AG10803 (cell line): ENCODE data around the gene MERTK.
"Not testable (repeated sequence)": the region's sequence is repeated elsewhere in the genome, so short reads cannot be mapped to it uniquely, and the experiment has no call there.

ENCODE experiments used
- DNase-seq: peaks from one replicate; pipeline ENCODE4 v3.0.0; 2010; ENCODE audit warnings: low read depth
- H3K4me3 ChIP-seq: 2 replicates; pipeline ENCODE4 v1.5.1; 2011; ENCODE audit warnings: mild to moderate bottlenecking, low read length, control low read depth
- TF ChIP-seq, protein P1 (sequence below): conservative IDR thresholded peaks from 2 replicates; pipeline ENCODE4 v1.5.1; 2011; ENCODE audit warnings: mild to moderate bottlenecking, low read length, control low read depth, inconsistent platforms

MERTK gene

DNA sequence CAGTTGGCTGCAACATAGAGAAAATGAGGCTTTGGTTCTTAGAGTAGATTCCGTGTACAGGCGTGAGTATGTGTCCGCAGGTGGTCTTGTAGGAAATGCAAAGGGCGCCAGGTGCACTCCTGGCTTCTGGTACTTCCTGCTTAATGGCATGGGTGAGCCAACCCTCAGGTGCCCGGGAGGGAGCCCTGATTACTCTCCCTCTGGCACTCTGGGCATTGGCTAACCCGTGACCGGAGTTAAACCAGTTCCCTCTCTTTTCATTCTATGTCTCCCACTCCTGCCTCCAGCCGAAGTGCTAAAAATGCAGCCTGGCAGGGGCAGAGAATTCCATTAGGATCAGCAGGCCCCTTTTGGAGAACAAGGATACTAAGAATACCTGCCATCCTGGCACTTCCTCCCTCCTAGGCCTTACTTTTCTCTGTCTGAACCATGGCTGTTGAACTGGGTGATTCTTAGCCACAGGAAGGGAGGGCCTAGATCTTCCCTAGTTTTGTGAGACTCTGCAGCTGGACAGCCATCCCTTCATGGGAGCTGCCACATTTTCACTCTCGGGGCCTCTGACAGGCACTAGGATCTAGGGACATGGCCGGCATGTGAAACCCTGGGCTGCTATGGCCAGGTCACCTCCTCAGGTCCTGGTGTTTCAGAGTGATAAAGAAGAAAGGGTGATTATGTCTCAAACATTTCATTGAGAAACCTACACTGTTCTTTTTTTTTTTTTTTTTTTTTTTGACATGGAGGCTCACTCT lies 6.5 kb downstream of the MERTK start:
- no peak overlapping the region for H3K4me3 ChIP-seq
- TF ChIP-seq, protein P1, sequence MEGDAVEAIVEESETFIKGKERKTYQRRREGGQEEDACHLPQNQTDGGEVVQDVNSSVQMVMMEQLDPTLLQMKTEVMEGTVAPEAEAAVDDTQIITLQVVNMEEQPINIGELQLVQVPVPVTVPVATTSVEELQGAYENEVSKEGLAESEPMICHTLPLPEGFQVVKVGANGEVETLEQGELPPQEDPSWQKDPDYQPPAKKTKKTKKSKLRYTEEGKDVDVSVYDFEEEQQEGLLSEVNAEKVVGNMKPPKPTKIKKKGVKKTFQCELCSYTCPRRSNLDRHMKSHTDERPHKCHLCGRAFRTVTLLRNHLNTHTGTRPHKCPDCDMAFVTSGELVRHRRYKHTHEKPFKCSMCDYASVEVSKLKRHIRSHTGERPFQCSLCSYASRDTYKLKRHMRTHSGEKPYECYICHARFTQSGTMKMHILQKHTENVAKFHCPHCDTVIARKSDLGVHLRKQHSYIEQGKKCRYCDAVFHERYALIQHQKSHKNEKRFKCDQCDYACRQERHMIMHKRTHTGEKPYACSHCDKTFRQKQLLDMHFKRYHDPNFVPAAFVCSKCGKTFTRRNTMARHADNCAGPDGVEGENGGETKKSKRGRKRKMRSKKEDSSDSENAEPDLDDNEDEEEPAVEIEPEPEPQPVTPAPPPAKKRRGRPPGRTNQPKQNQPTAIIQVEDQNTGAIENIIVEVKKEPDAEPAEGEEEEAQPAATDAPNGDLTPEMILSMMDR: no peak
- no peak for DNase-seq

DNA sequence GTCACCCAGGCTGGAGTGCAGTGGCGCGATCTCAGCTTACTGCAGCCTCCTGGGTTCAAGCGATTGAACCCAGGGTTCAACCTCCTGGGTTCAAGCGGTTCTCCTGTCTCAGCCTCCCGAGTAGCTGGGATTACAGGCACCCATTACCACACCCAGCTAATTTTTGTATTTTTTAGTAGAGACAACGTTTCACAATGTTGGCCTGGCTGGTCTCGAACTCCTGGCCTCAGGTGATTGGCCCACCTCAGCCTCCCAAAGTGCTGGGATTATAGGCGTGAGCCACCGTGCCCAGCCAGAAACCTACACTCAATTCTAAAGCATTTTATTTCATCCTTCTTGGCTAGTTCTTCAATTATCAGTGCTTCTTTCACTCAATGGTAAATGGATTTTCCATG lies 7.1 kb downstream of the MERTK start:
- DNase-seq, H3K4me3 ChIP-seq: not testable (repeated sequence)

DNA sequence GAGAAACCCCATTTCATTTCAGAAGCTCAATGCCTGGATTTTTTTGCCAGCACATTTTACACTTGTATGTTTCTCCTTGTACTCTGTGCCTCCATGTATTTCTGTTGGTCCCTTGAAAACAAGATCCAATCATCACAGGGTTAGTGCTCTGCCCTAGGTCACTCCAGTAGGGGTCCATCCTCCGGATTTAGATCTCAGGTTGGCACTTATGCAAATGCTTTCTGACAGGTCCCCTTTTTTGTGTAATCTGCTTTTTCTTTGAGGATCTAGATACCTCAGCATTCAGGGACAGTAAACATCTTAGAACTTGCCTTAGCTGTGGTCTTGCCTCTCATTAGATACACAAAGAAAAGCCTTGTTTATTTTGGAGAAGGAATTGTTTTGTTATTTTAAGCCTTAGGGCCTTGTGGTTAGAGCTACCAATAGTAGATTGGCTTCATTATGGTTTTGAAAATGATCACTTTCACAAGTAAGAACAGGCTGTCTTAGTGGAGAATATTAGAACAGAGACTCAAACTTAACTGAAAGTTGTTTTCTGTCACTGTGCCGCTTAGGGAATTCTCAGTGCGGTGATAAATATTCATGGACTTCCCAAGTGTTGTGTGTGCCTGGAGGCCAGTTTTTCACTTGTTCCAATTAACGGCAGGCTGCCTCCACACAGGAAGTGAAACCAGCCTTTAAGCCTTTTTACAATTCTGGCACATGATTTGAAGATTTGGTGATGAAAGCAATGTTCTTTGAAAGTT lies 7.8 kb downstream of the MERTK start:
- no peak for DNase-seq
- TF ChIP-seq, protein P1: no peak
- H3K4me3 ChIP-seq: no peak overlapping the region

DNA sequence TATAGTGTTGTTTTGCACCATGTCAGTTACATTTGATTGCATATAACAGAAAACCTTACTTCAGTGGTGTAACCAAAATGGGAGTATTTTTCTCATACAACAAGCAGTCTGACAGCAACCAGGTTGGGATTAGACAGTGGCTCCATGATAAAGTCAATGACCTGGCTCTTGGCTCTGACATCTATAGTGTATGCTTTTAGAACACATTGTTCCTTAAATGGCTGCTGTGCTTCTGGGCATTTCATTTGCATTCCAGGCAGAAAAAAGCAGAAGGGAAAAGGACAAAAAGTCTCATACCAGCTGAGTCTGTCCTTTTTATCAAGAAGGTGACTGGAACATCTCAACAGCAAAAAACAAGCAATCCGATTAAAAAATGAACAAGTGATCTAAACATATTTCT lies 10.2 kb downstream of the MERTK start:
- DNase-seq: no peak
- TF ChIP-seq, protein P1: no peak
- H3K4me3 ChIP-seq: no peak overlapping the region

DNA sequence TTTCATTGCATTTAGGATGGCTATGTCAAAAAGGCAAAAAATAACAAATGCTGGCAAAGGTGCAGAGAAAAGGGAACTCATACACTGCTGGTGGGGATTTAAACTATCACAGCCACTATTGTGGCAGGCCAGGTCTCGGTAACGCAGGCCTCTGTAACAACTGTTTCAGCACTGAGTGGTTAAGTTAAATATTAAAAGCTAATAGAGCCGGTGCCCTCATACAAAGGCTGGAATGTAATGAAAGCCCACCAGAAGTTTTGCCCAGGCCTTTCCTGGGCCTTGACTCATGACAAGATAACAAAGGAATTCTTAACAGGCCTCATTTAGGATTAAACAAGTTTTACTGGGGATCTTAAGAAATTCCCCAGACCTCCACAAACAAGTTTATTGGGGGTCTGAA lies 10.7 kb downstream of the MERTK start:
- DNase-seq: no peak
- no peak overlapping the region for H3K4me3 ChIP-seq
- TF ChIP-seq, protein P1: no peak

DNA sequence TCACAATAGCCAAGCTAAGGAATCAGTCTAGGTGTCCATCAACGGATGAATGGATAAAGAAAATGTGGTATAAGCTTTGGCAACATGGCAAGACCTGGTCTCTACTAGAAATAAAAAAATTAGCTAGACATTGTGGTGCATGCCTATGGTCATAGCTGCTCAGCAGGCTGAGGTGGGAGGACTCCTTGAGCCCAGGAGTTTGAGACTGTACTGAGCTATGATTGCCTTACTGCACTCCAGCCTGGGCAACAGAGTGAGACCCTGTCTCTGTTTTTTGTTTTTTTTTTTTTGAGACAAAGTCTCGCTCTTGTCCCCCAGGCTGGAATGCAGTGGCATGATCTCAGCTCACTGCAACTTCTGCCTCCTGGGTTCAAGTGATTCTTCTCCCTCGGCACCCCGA lies 11.6 kb downstream of the MERTK start:
- H3K4me3 ChIP-seq, DNase-seq: not testable (repeated sequence)

DNA sequence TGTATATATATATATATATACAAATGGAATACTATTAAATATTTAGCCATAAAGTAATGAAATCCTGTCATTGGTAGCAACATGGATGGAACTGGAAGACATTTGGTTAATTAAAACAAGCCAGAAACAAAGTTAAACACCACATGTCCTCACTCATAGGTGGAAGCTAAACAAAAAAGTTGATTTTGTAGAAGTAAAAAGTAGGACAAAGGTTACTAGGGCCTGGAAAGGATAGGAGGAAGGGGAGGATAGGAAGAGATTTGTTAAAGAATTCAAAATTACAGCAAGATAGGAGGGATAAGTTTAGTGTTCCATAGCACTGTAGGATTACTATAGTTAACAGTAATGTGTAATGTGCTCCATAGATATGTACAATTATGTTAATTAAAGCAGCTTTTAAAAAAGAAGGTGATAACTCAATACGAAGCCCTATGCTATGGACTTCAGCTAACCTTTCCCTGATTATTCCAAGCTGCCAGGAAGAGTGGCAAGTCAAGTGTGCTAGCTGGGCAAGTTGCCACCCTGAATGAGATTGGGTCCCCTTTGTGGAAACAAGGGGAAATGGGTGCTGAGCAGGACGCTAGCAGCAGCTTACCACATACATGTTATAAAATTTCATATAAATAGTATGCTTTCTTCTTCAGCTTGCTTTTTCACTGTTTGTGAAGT lies 12.3 kb downstream of the MERTK start:
- TF ChIP-seq, protein P1: no peak
- H3K4me3 ChIP-seq: no peak overlapping the region
- DNase-seq: no peak

DNA sequence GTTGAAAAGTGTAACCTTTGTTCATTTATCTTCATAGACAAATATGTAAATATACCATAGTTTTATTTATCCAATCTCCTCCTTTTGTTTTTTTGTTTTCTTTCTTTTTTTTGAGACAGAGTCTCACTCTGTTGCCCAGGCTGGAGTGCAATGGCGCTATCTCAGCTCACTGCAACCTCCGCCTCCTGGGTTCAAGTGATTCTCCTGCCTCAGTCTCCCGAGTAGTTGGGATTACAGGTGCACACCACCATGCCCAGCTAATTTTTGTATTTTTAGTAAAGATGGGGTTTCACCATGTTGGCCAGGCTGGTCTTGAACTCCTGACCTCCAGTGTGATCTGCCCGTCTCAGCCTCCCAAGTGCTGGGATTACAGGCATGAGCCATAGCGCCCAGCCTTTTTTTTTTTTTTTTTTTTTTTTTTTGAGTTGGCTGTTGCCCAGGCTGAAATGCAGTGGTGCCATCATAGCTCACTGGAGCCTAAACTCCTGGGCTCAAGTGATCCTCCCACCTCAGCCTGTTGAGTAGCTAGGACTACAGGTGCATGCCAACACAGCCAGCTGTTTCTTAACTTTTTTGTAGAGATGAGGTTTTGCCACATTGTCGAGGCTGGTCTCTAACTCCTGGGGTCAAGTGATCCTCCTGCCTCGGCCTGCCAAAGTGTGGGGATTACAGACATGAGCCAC lies 13.0 kb downstream of the MERTK start:
- not testable (repeated sequence) for DNase-seq, H3K4me3 ChIP-seq
